A549 treated with Hydrocortisone at 1 μM for 4 hours (cell line): Measurements from ENCODE around the gene CYP2J2. TPM values are rescaled to one million over a fixed set of nuclear protein-coding genes. Genes with fewer than 3 reads are reported as not detected.

Experiments
- total RNA-seq: library from RNA; stranded (reverse); fragments of 200-300 nt; extraction: Qiagen RNA extraction; gene quantifications from 5 replicates; pipeline ENCODE4 v1.2.3, GENCODE V29; 2022

The CYP2J2 gene
- 0.10 to 0.16 TPM (median 0.10 TPM) in 3 of 5 replicates, not detected in the others for total RNA-seq

GRCh38 chr1:59926381-59927123 is at the start of gene CYP2J2:
Gene CYP2J2 (minus strand): TSS chr1:59926773. CDS start chr1:59926746, 27 bp downstream.

Other genes with a start within 250 kb of the CYP2J2 start
- gene HOOK1, start 111.8 kb downstream of the CYP2J2 start, total RNA-seq: 0.21 to 1.0 TPM (median 0.35 TPM) in 5 replicates
- not detected in 5 replicates for gene C1orf87, start 147.0 kb upstream of the CYP2J2 start, total RNA-seq